NK-92 treated with Interleukin-12 subunit alpha and Interleukin-12 subunit beta, amount 100 ng/mL, for 24 hours (cell line): ENCODE results near the gene ASCL1.

Experiments used
- DNase-seq: peaks from one replicate; lab custom pipeline; 2025; lab: John Stamatoyannopoulos, UW

Gene ASCL1

GRCh38 chr12:102951841-102952240 is 5.6 kb upstream of the ASCL1 start:
- no peak for DNase-seq

- no peak for DNase-seq
Measured at GRCh38 chr12:102953221-102953620, 4.3 kb upstream of the ASCL1 start.

GRCh38 chr12:102954134-102954533 is 3.3 kb upstream of the ASCL1 start:
- no peak for DNase-seq

- no peak for DNase-seq
Measured at GRCh38 chr12:102955926-102956737, 1.3 kb upstream of the ASCL1 start.

- no peak for DNase-seq
Measured at GRCh38 chr12:102956738-102957327, 641 bp upstream of the ASCL1 start.

- DNase-seq = no peak
Measured at GRCh38 chr12:102958073-102958829, 777 bp downstream of the ASCL1 start.

- DNase-seq = no peak
Measured at GRCh38 chr12:102958830-102959176, 1.3 kb downstream of the ASCL1 start.

- no peak for DNase-seq
Measured at GRCh38 chr12:102959391-102959790, 1.9 kb downstream of the ASCL1 start.

- no peak for DNase-seq
Measured at GRCh38 chr12:102960766-102961465, 3.4 kb downstream of the ASCL1 start.

GRCh38 chr12:102961466-102961855 is 4.0 kb downstream of the ASCL1 start:
- no peak for DNase-seq

GRCh38 chr12:102962532-102962931 is 5.1 kb downstream of the ASCL1 start:
- no peak for DNase-seq

- no peak for DNase-seq
Measured at GRCh38 chr12:102962986-102963385, 5.5 kb downstream of the ASCL1 start.

- DNase-seq = no peak
Measured at GRCh38 chr12:102963796-102964195, 6.3 kb downstream of the ASCL1 start.

- no peak for DNase-seq
Measured at GRCh38 chr12:102964872-102965271, 7.4 kb downstream of the ASCL1 start.

- DNase-seq = no peak
Measured at GRCh38 chr12:102965281-102966155, 8.0 kb downstream of the ASCL1 start.

- DNase-seq = no peak
Measured at GRCh38 chr12:102966200-102966863, 8.9 kb downstream of the ASCL1 start.

- no peak for DNase-seq
Measured at GRCh38 chr12:102970780-102971179, 13.3 kb downstream of the ASCL1 start.

GRCh38 chr12:102971227-102971626 is 13.8 kb downstream of the ASCL1 start:
- no peak for DNase-seq

- no peak for DNase-seq
Measured at GRCh38 chr12:102973583-102973982, 16.1 kb downstream of the ASCL1 start.

GRCh38 chr12:102976609-102977280 is 19.3 kb downstream of the ASCL1 start:
- DNase-seq = no peak
